ENCODE results near the gene CNMD. TPM values are rescaled to one million over a fixed set of nuclear protein-coding genes. Genes with fewer than 3 reads are reported as not detected.

The CNMD gene
- total and polyA plus RNA-seq, 2 of the 8 experiments (the other 6 are each of a cell fraction or from before 2014, with no cell fraction given): 87.4 to 113 TPM

- H4K20me1 ChIP-seq (replicated peaks in 1 of 2; ENCODE audit: control insufficient read depth in 1 of 2, insufficient read depth in 2 of 2, low read length in 2 of 2): no peaks in the 10 kb centered on the region
- no peaks in the 10 kb centered on the region for H3K27me3 ChIP-seq (replicated peaks in 1 of 4; ENCODE audit: control insufficient read depth in 3 of 4, extremely low read depth in 1 of 4, insufficient read depth in 3 of 4, low read length in 3 of 4)
- H2BK120ac ChIP-seq (replicated peaks; ENCODE audit: low read depth, low read length): no peak overlapping the region
- no peak overlapping the region for H3K9ac ChIP-seq (replicated peaks in 1 of 4; ENCODE audit: extremely low read depth in 1 of 4, low read depth in 3 of 4, low read length in 3 of 4)
- H4K5ac ChIP-seq (ENCODE audit: insufficient read length, low read depth, low read length): no peak overlapping the region
- H2BK12ac ChIP-seq (ENCODE audit: low read depth, low read length): no peak overlapping the region
- H3K27ac ChIP-seq (ENCODE audit: low read depth, low read length): no peak overlapping the region
- DNase-seq (ENCODE audit: low read depth in 1 of 2, low spot score in 2 of 2) (no peak), FAIRE-seq (no peak)
- no peaks in the 10 kb centered on the region for H3K79me2 ChIP-seq (ENCODE audit: control insufficient read depth in 1 of 2, insufficient read depth in 2 of 2, low read length in 2 of 2)
- H3K79me1 ChIP-seq (ENCODE audit: low read depth, low read length): no peaks in the 10 kb centered on the region
- no peak overlapping the region for H3K23ac ChIP-seq (ENCODE audit: insufficient read length)
- no peaks in the 10 kb centered on the region for H3K23me2 ChIP-seq (ENCODE audit: low read depth, low read length)
- no peak overlapping the region for H4K8ac ChIP-seq (ENCODE audit: extremely low read depth, insufficient read depth, low read length)
- no peak overlapping the region for H3K4me2 ChIP-seq (ENCODE audit: insufficient read depth in 1 of 2, low read depth in 2 of 2, low read length in 2 of 2)
- WGBS, 2 experiments (ENCODE audit: extremely low coverage in 1 of 2, insufficient coverage in 1 of 2, insufficient read length in 1 of 2, insufficient replicate concordance in 2 of 2, low coverage in 1 of 2, low lambda C conversion rate in 2 of 2, missing lambda C conversion rate in 1 of 2): 66% methylated on average over 5 of the region's 5 CpGs; no CpG with 5 or more reads in 1 of the 2 experiments
- no peak overlapping the region for H3K18ac ChIP-seq (ENCODE audit: extremely low read depth, low read length)
- H3K4ac ChIP-seq (replicated peaks; ENCODE audit: insufficient read length, low read depth, low read length): no peak overlapping the region
- 0 out of 2 replicates have a peak overlapping the region, but pooled peaks have one; percentile 27 for H2AFZ ChIP-seq (ENCODE audit: low read length)
- ChIA-PET POLR2A (ENCODE audit: partially characterized antibody) (no interaction called here), CTCF (ENCODE audit: partially characterized antibody) (no interaction called here)
- H2AK5ac ChIP-seq (ENCODE audit: low read depth, low read length): no peak overlapping the region
- H3K4me1 ChIP-seq (replicated peaks in 1 of 4; ENCODE audit: control insufficient read depth in 3 of 4, insufficient read depth in 4 of 4, low read length in 3 of 4): 0 out of 7 replicates have a peak, but pooled peaks cover 0 to 2% (median 0%) of the 10 kb centered on the region in 4 experiments
- H3K36me3 ChIP-seq (ENCODE audit: control insufficient read depth in 2 of 4, insufficient read depth in 4 of 4, low read length in 3 of 4): no peaks in the 10 kb centered on the region
- H3K4me3 ChIP-seq (ENCODE audit: extremely low read depth in 1 of 4, insufficient read depth in 2 of 4, low read depth in 3 of 4, low read length in 4 of 4): no peak overlapping the region
- no peak overlapping the region for H2BK5ac ChIP-seq (ENCODE audit: low read depth, low read length)
- no peak overlapping the region for H3K14ac ChIP-seq (ENCODE audit: insufficient read length)
- H2BK15ac ChIP-seq (ENCODE audit: low read length): no peak overlapping the region
- H3K9me3 ChIP-seq (ENCODE audit: insufficient read depth in 2 of 2, low read depth in 1 of 2, low read length in 1 of 2): no peaks in the 10 kb centered on the region
- no peak overlapping the region for H4K91ac ChIP-seq (replicated peaks; ENCODE audit: insufficient read length, low read length)
- H2BK20ac ChIP-seq (ENCODE audit: low read length): no peak overlapping the region
- no peak overlapping the region for H3K56ac ChIP-seq (replicated peaks; ENCODE audit: insufficient read length, low read depth, low read length)
- TF ChIP-seq POLR2AphosphoS5 (IDR thresholded peaks at IDR 0.05; ENCODE audit: low read depth, low read length) (no peak), KDM5A (IDR thresholded peaks at IDR 0.05; ENCODE audit: low read length) (no peak)
Observed at GRCh38 chr13:52775511-52775910, 35.9 kb upstream of the CNMD start.

Data from H1 (cell line).